DND-41 (cell line): Measurements from ENCODE around the gene EPM2AIP1.

Experiments used
- ATAC-seq: fragments of 200-7000 bp; cut with Tn5 transposase; 3 replicates; pipeline ENCODE4 v1.9.1; 2021; ENCODE audit warnings: low read depth; ENCODE audit not compliant: insufficient read depth
- DNase-seq: peaks from one replicate; pipeline ENCODE4 v3.0.0-alpha.2; 2020
- H2AFZ ChIP-seq: 2 replicates; pipeline ENCODE4 v1.6.0; 2012; ENCODE audit warnings: low read depth, low read length
- H3K27ac ChIP-seq: 2 replicates; pipeline ENCODE4 v1.5.1; 2012; ENCODE audit warnings: low read length, inconsistent platforms
- H3K27me3 ChIP-seq: fragments of 200-600 bp; sonication (generic); 2 replicates; pipeline ENCODE4 v1.6.0; 2012; ENCODE audit warnings: low read length, mild to moderate bottlenecking, inconsistent platforms; ENCODE audit not compliant: insufficient read depth, poor library complexity
- H3K36me3 ChIP-seq: 2 replicates; pipeline ENCODE4 v1.5.1; 2012; ENCODE audit warnings: low read length, inconsistent platforms; ENCODE audit not compliant: insufficient read depth
- H3K4me1 ChIP-seq: 2 replicates; pipeline ENCODE4 v1.5.1; 2012; ENCODE audit warnings: mild to moderate bottlenecking, low read length; ENCODE audit not compliant: insufficient read depth
- H3K4me2 ChIP-seq: 2 replicates; pipeline ENCODE4 v1.6.0; 2012; ENCODE audit warnings: mild to moderate bottlenecking, moderate library complexity, low read length, inconsistent platforms; ENCODE audit not compliant: insufficient read depth
- H3K4me3 ChIP-seq, 2 experiments: fragments of 200-600 bp in 1 of 2; shearing (Covaris generic) in 1 of 2; 2 replicates each; pipeline ENCODE4 v1.5.1; 2012 to 2016; ENCODE audit warnings: inconsistent platforms in 2 of 2, low read length in 2 of 2, mild to moderate bottlenecking in 2 of 2, low read depth in 1 of 2, moderate library complexity in 1 of 2
- H3K79me2 ChIP-seq: 2 replicates; pipeline ENCODE4 v1.6.0; 2012; ENCODE audit warnings: low read length, inconsistent platforms; ENCODE audit not compliant: insufficient read depth
- H3K9ac ChIP-seq: 2 replicates; pipeline ENCODE4 v1.6.0; 2012; ENCODE audit warnings: low read depth, mild to moderate bottlenecking, inconsistent platforms, low read length, moderate library complexity
- H3K9me3 ChIP-seq: 2 replicates; pipeline ENCODE4 v1.5.1; 2012; ENCODE audit warnings: low read length, moderate library complexity, mild to moderate bottlenecking, inconsistent platforms; ENCODE audit not compliant: insufficient read depth, severe bottlenecking
- H4K20me1 ChIP-seq: 2 replicates; pipeline ENCODE4 v1.6.0; 2012; ENCODE audit warnings: low read length; ENCODE audit not compliant: insufficient read depth
- CTCF ChIP-seq: IDR thresholded peaks from 2 replicates; pipeline ENCODE4 v1.5.1; 2012; ENCODE audit warnings: borderline replicate concordance, low read length, moderate library complexity, mild to moderate bottlenecking; ENCODE audit not compliant: poor library complexity, severe bottlenecking; ENCODE audit errors: extremely low read depth
- EZH2 ChIP-seq: IDR thresholded peaks from 3 replicates; pipeline ENCODE4 v1.6.1; 2012; ENCODE audit warnings: borderline replicate concordance, low read depth, mild to moderate bottlenecking, moderate library complexity, low read length, inconsistent platforms; ENCODE audit not compliant: severe bottlenecking

The EPM2AIP1 gene

GRCh38 chr3:36960502-36960901 lies 32.4 kb downstream of the EPM2AIP1 start:
- H3K9ac ChIP-seq = no peak overlapping the region
- H2AFZ ChIP-seq = no peak overlapping the region
- TF ChIP-seq EZH2 (no peak), CTCF (no peak)
- peaks cover 15% of the 10 kb centered on the region; the same call in 1 of the 2 replicates for H3K4me1 ChIP-seq
- H3K79me2 ChIP-seq = no peaks in the 10 kb centered on the region
- no peaks in the 10 kb centered on the region for H4K20me1 ChIP-seq
- H3K36me3 ChIP-seq = no peaks in the 10 kb centered on the region
- DNase-seq = no peak
- no peaks in the 10 kb centered on the region for H3K27me3 ChIP-seq
- H3K4me3 ChIP-seq = no peak overlapping the region
- no peak for ATAC-seq
- H3K4me2 ChIP-seq = no peak overlapping the region
- H3K9me3 ChIP-seq = no peaks in the 10 kb centered on the region
- H3K27ac ChIP-seq = no peak overlapping the region

GRCh38 chr3:36959821-36960220 lies 33.1 kb downstream of the EPM2AIP1 start:
- DNase-seq = no peak
- no peak for ATAC-seq
- H3K36me3 ChIP-seq = no peaks in the 10 kb centered on the region
- H3K27ac ChIP-seq = no peak overlapping the region
- no peak overlapping the region for H2AFZ ChIP-seq
- H3K9ac ChIP-seq = no peak overlapping the region
- H3K4me3 ChIP-seq = no peak overlapping the region
- no peak overlapping the region for H3K4me2 ChIP-seq
- H3K27me3 ChIP-seq = no peaks in the 10 kb centered on the region
- H3K9me3 ChIP-seq = no peaks in the 10 kb centered on the region
- H3K4me1 ChIP-seq = peaks cover 15% of the 10 kb centered on the region; the same call in 1 of the 2 replicates
- no peaks in the 10 kb centered on the region for H4K20me1 ChIP-seq
- H3K79me2 ChIP-seq = no peaks in the 10 kb centered on the region
- TF ChIP-seq CTCF (no peak), EZH2 (no peak)

- DNase-seq (no peak), ATAC-seq (no peak)
- H3K4me3 ChIP-seq = no peak overlapping the region
- peaks cover 15% of the 10 kb centered on the region; the same call in 1 of the 2 replicates for H3K4me1 ChIP-seq
- H3K9ac ChIP-seq = peak overlapping the region; percentile 4; the same call in 1 of the 2 replicates
- H2AFZ ChIP-seq = peak overlapping the region; percentile 29
- H4K20me1 ChIP-seq = no peaks in the 10 kb centered on the region
- H3K27ac ChIP-seq = no peak overlapping the region
- H3K27me3 ChIP-seq = no peaks in the 10 kb centered on the region
- peak overlapping the region; percentile 24; the same call in 1 of the 2 replicates for H3K4me2 ChIP-seq
- TF ChIP-seq EZH2 (no peak), CTCF (no peak)
- H3K36me3 ChIP-seq = no peaks in the 10 kb centered on the region
- H3K79me2 ChIP-seq = no peaks in the 10 kb centered on the region
- no peaks in the 10 kb centered on the region for H3K9me3 ChIP-seq
Measured at GRCh38 chr3:36957862-36958686, 34.9 kb downstream of the EPM2AIP1 start.
